Activated CD4-positive, CD25-positive, alpha-beta regulatory T cell treated with anti-CD3 and anti-CD28 coated beads, Interleukin-2, amount 50 U/mL, for 16 hours (primary cell): ENCODE results near the gene SORCS1.
"Not testable (repeated sequence)": the region's sequence is repeated elsewhere in the genome, so short reads cannot be mapped to it uniquely, and the experiment has no call there.

Experiments
- DNase-seq: peaks from one replicate; pipeline ENCODE4 v3.0.0-alpha.2; 2020; ENCODE audit warnings: low read depth, low spot score

The SORCS1 gene

GRCh38 chr10:107051769-107052168 lies 112.7 kb downstream of the SORCS1 start:
- no peak for DNase-seq

GRCh38 chr10:107043461-107043860 lies 121.0 kb downstream of the SORCS1 start:
- no peak for DNase-seq

- DNase-seq, result no peak
These were observed 127.0 kb downstream of the SORCS1 start for GRCh38 chr10:107037192-107038122.

GRCh38 chr10:107033799-107034422 lies 130.6 kb downstream of the SORCS1 start:
- no peak for DNase-seq

- no peak for DNase-seq
These were observed 131.7 kb downstream of the SORCS1 start for GRCh38 chr10:107032700-107033401.

- no peak for DNase-seq
These were observed 132.4 kb downstream of the SORCS1 start for GRCh38 chr10:107031931-107032699.

GRCh38 chr10:107028236-107028635 lies 136.3 kb downstream of the SORCS1 start:
- DNase-seq, result no peak

GRCh38 chr10:107025676-107026075 lies 138.8 kb downstream of the SORCS1 start:
- DNase-seq, result no peak

GRCh38 chr10:107024033-107024432 lies 140.5 kb downstream of the SORCS1 start:
- DNase-seq, result not testable (repeated sequence)

GRCh38 chr10:107022600-107023354 lies 141.7 kb downstream of the SORCS1 start:
- DNase-seq, result no peak

- DNase-seq, result no peak
These were observed 145.4 kb downstream of the SORCS1 start for GRCh38 chr10:107019154-107019553.

GRCh38 chr10:107013258-107014006 lies 151.1 kb downstream of the SORCS1 start:
- DNase-seq, result no peak

GRCh38 chr10:107011992-107012391 lies 152.5 kb downstream of the SORCS1 start:
- DNase-seq, result no peak

- no peak for DNase-seq
These were observed 153.4 kb downstream of the SORCS1 start for GRCh38 chr10:107011105-107011504.

GRCh38 chr10:107010531-107010930 lies 154.0 kb downstream of the SORCS1 start:
- no peak for DNase-seq

- no peak for DNase-seq
These were observed 160.1 kb downstream of the SORCS1 start for GRCh38 chr10:107004362-107004761.

- DNase-seq, result no peak
These were observed 162.4 kb downstream of the SORCS1 start for GRCh38 chr10:107002068-107002467.

GRCh38 chr10:106999118-106999707 lies 165.3 kb downstream of the SORCS1 start:
- DNase-seq, result no peak

- DNase-seq, result no peak
These were observed 166.8 kb downstream of the SORCS1 start for GRCh38 chr10:106997721-106998120.

GRCh38 chr10:106996510-106996909 lies 168.0 kb downstream of the SORCS1 start:
- no peak for DNase-seq
